Karpas-422 (cell line): ENCODE data around the gene ATP6V1F. TPM values are rescaled to one million over a fixed set of nuclear protein-coding genes. Genes with fewer than 3 reads are reported as not detected.
"Not testable (repeated sequence)": the region's sequence is repeated elsewhere in the genome, so short reads cannot be mapped to it uniquely, and the experiment has no call there.

ENCODE experiments used
- DNase-seq: peaks from one replicate; pipeline ENCODE4 v3.0.0-alpha.2; 2015
- H2AFZ ChIP-seq: fragments of 200-600 bp; sonication (generic); 2 replicates; pipeline ENCODE4 v1.6.1; 2014; ENCODE audit warnings: antibody characterized with exemption, low read length, mixed read lengths
- H3K27ac ChIP-seq: fragments of 200-600 bp; sonication (generic); 2 replicates; pipeline ENCODE4 v1.5.1; 2014; ENCODE audit warnings: mild to moderate bottlenecking, low read length, moderate library complexity
- H3K27me3 ChIP-seq: fragments of 200-600 bp; sonication (generic); 2 replicates; pipeline ENCODE4 v1.6.1; 2014; ENCODE audit warnings: low read length, mixed read lengths
- H3K36me3 ChIP-seq: fragments of 200-600 bp; sonication (generic); 2 replicates; pipeline ENCODE4 v1.6.1; 2014; ENCODE audit warnings: low read length, mixed read lengths; ENCODE audit not compliant: insufficient read depth
- H3K4me1 ChIP-seq: fragments of 200-600 bp; sonication (generic); 2 replicates; pipeline ENCODE4 v1.6.1; 2014; ENCODE audit warnings: mild to moderate bottlenecking, low read length, mixed read lengths
- H3K4me2 ChIP-seq: fragments of 200-600 bp; sonication (generic); 2 replicates; pipeline ENCODE4 v1.6.1; 2014; ENCODE audit warnings: low read length, low read depth, mild to moderate bottlenecking; ENCODE audit not compliant: poor library complexity, severe bottlenecking
- H3K4me3 ChIP-seq: fragments of 200-600 bp; sonication (generic); 2 replicates; pipeline ENCODE4 v1.5.1; 2014; ENCODE audit warnings: mild to moderate bottlenecking, antibody characterized with exemption, low read length, mixed read lengths
- H3K79me2 ChIP-seq: fragments of 200-600 bp; sonication (generic); 2 replicates; pipeline ENCODE4 v1.6.1; 2014; ENCODE audit warnings: mild to moderate bottlenecking, low read length, mixed read lengths
- H3K9ac ChIP-seq: fragments of 200-600 bp; sonication (generic); 2 replicates; pipeline ENCODE4 v1.6.0; 2014; ENCODE audit warnings: low read length
- H3K9me2 ChIP-seq: fragments of 200-600 bp; sonication (generic), shearing (Covaris generic); replicated peaks from 2 replicates; pipeline ENCODE4 v1.6.0; 2014; ENCODE audit warnings: mild to moderate bottlenecking, low read length, moderate library complexity; ENCODE audit not compliant: insufficient read depth
- H3K9me3 ChIP-seq: fragments of 300-700, 200-600 bp; sonication (generic); 2 replicates; pipeline ENCODE4 v1.6.1; 2014; ENCODE audit warnings: low read length, mixed read lengths
- H4K20me1 ChIP-seq: fragments of 200-600 bp; sonication (generic); 2 replicates; pipeline ENCODE4 v1.6.1; 2014; ENCODE audit warnings: mild to moderate bottlenecking, antibody characterized with exemption, low read length, low read depth; ENCODE audit not compliant: insufficient read depth
- total RNA-seq: library from RNA; depleted of rRNA; stranded (reverse); fragments of >200 nt; shearing (Covaris generic); gene quantifications from 2 replicates; pipeline ENCODE4 v1.2.3, GENCODE V29; 2014; ENCODE audit warnings: low replicate concordance

ATP6V1F gene
- total RNA-seq, 1 experiment from 2014 or later: 208 TPM

GRCh38 chr7:128910569-128910945 is 47.9 kb downstream of the ATP6V1F start, which contains the start of gene KCP:
TSS of gene KCP (minus strand) at chr7:128910709. CDS start at chr7:128910676, 33 bp downstream.
- Histone ChIP-seq H3K27me3 (no peaks in the 10 kb centered on the region), H3K4me3 (no peak within 1 kb of the TSS), H3K79me2 (no peaks in the 10 kb centered on the region), H3K9me2 (no peaks in the 10 kb centered on the region), H3K4me2 (no peak within 1 kb of the TSS), H3K9me3 (no peaks in the 10 kb centered on the region), H4K20me1 (no peaks in the 10 kb centered on the region), H3K9ac (no peak within 1 kb of the TSS), H3K4me1 (no peaks in the 10 kb centered on the region), H3K27ac (no peak within 1 kb of the TSS), H2AFZ (no peak within 1 kb of the TSS), H3K36me3 (no peaks in the 10 kb centered on the region)
- DNase-seq: no peak

- no peaks in the 10 kb centered on the region for H3K9me3 ChIP-seq
- no peak overlapping the region for H2AFZ ChIP-seq
- H3K4me1 ChIP-seq: no peaks in the 10 kb centered on the region
- H4K20me1 ChIP-seq: no peaks in the 10 kb centered on the region
- DNase-seq: no peak
- H3K27me3 ChIP-seq: no peaks in the 10 kb centered on the region
- no peak overlapping the region for H3K9ac ChIP-seq
- no peak overlapping the region for H3K4me2 ChIP-seq
- no peaks in the 10 kb centered on the region for H3K79me2 ChIP-seq
- H3K27ac ChIP-seq: no peak overlapping the region
- H3K4me3 ChIP-seq: no peak overlapping the region
- no peaks in the 10 kb centered on the region for H3K9me2 ChIP-seq
- H3K36me3 ChIP-seq: no peaks in the 10 kb centered on the region
These were observed 48.9 kb downstream of the ATP6V1F start for GRCh38 chr7:128911423-128912031.

GRCh38 chr7:128912281-128912680 is 49.6 kb downstream of the ATP6V1F start:
- Histone ChIP-seq H3K36me3 (no peaks in the 10 kb centered on the region), H3K4me1 (no peaks in the 10 kb centered on the region), H3K79me2 (no peaks in the 10 kb centered on the region), H3K4me2 (no peak overlapping the region), H3K9me3 (no peaks in the 10 kb centered on the region), H3K9me2 (no peaks in the 10 kb centered on the region), H3K27ac (no peak overlapping the region), H3K9ac (no peak overlapping the region), H4K20me1 (no peaks in the 10 kb centered on the region), H3K27me3 (no peaks in the 10 kb centered on the region), H3K4me3 (no peak overlapping the region), H2AFZ (no peak overlapping the region)
- no peak for DNase-seq

- not testable (repeated sequence) for H4K20me1 ChIP-seq, DNase-seq
These were observed 50.2 kb downstream of the ATP6V1F start for GRCh38 chr7:128912709-128913495.

GRCh38 chr7:128913870-128914565 is 51.4 kb downstream of the ATP6V1F start:
- Histone ChIP-seq H3K9me2 (no peaks in the 10 kb centered on the region), H3K9ac (no peak overlapping the region), H3K4me3 (no peak overlapping the region), H3K27ac (no peak overlapping the region), H2AFZ (no peak overlapping the region), H3K79me2 (no peaks in the 10 kb centered on the region), H3K4me2 (no peak overlapping the region), H4K20me1 (no peaks in the 10 kb centered on the region), H3K9me3 (no peaks in the 10 kb centered on the region), H3K4me1 (peaks cover under 1% of the 10 kb centered on the region), H3K36me3 (no peaks in the 10 kb centered on the region), H3K27me3 (no peaks in the 10 kb centered on the region)
- DNase-seq: no peak

More at GRCh38 chr7:128912709-128913495, 50.2 kb downstream of the ATP6V1F start:
- not testable (repeated sequence) for H3K27ac ChIP-seq, H3K9ac ChIP-seq, H3K27me3 ChIP-seq, H3K4me3 ChIP-seq, H3K9me3 ChIP-seq, H3K79me2 ChIP-seq, H3K4me1 ChIP-seq, H3K4me2 ChIP-seq, H3K9me2 ChIP-seq, H3K36me3 ChIP-seq, H2AFZ ChIP-seq

- DNase-seq: no peak
- H3K4me1 ChIP-seq: peaks cover 7% of the 10 kb centered on the region
- no peaks in the 10 kb centered on the region for H3K9me3 ChIP-seq
- H3K36me3 ChIP-seq: no peaks in the 10 kb centered on the region
- H3K4me3 ChIP-seq: no peak overlapping the region
- no peaks in the 10 kb centered on the region for H3K79me2 ChIP-seq
- no peaks in the 10 kb centered on the region for H3K9me2 ChIP-seq
- H2AFZ ChIP-seq: no peak overlapping the region
- H4K20me1 ChIP-seq: no peaks in the 10 kb centered on the region
- H3K9ac ChIP-seq: no peak overlapping the region
- no peaks in the 10 kb centered on the region for H3K27me3 ChIP-seq
- H3K27ac ChIP-seq: no peak overlapping the region
- H3K4me2 ChIP-seq: no peak overlapping the region
These were observed 52.0 kb downstream of the ATP6V1F start for GRCh38 chr7:128914566-128915151.

GRCh38 chr7:128915271-128915819 is 52.7 kb downstream of the ATP6V1F start:
- no peaks in the 10 kb centered on the region for H3K27me3 ChIP-seq
- no peaks in the 10 kb centered on the region for H4K20me1 ChIP-seq
- H2AFZ ChIP-seq: no peak overlapping the region
- H3K4me1 ChIP-seq: peaks cover 14% of the 10 kb centered on the region
- no peak overlapping the region for H3K4me3 ChIP-seq
- H3K9me2 ChIP-seq: no peaks in the 10 kb centered on the region
- no peak overlapping the region for H3K4me2 ChIP-seq
- no peak for DNase-seq
- H3K9ac ChIP-seq: no peak overlapping the region
- H3K79me2 ChIP-seq: no peaks in the 10 kb centered on the region
- H3K9me3 ChIP-seq: no peaks in the 10 kb centered on the region
- H3K36me3 ChIP-seq: no peaks in the 10 kb centered on the region
- H3K27ac ChIP-seq: no peak overlapping the region
